ENCODE measurements around the gene SLC9A3.

DNA sequence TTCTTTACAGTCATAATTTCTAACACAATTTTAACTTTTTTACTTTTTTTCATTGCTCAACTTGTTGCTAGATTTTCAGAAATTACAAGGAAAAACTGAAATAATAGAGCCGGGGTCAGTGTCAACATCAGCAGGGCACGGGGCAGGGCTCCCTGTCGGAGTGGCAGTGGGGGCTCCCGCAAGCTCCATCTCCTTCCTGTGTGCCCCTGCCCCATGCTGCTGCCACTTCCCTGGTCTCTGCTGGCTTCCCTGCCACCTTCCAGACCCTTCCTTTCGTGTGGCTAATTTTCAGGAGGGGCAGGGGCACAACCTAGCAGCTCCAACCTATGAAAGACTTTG, 82.3 kb downstream of the SLC9A3 start:
- TF ChIP-seq, protein P1, sequence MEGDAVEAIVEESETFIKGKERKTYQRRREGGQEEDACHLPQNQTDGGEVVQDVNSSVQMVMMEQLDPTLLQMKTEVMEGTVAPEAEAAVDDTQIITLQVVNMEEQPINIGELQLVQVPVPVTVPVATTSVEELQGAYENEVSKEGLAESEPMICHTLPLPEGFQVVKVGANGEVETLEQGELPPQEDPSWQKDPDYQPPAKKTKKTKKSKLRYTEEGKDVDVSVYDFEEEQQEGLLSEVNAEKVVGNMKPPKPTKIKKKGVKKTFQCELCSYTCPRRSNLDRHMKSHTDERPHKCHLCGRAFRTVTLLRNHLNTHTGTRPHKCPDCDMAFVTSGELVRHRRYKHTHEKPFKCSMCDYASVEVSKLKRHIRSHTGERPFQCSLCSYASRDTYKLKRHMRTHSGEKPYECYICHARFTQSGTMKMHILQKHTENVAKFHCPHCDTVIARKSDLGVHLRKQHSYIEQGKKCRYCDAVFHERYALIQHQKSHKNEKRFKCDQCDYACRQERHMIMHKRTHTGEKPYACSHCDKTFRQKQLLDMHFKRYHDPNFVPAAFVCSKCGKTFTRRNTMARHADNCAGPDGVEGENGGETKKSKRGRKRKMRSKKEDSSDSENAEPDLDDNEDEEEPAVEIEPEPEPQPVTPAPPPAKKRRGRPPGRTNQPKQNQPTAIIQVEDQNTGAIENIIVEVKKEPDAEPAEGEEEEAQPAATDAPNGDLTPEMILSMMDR (IDR thresholded peaks at IDR 0.05 in 2 of 3, conservative IDR thresholded peaks at IDR 0.05 in 1 of 3; ENCODE audit: borderline replicate concordance in 1 of 3, insufficient read depth in 1 of 3, low read depth in 2 of 3, low read length in 2 of 3): no peak
- TF ChIP-seq MAX (IDR thresholded peaks at IDR 0.05) (no peak), POLR2A (IDR thresholded peaks at IDR 0.05; ENCODE audit: borderline replicate concordance, extremely low read depth, insufficient read depth, insufficient read length) (no peak), EZH2 (IDR thresholded peaks at IDR 0.05) (no peak), EGR1 (IDR thresholded peaks at IDR 0.05; ENCODE audit: low read depth) (no peak), YY1 (IDR thresholded peaks at IDR 0.05; ENCODE audit: extremely low read depth, insufficient replicate concordance, low read depth, low read length) (no peak), ZNF274 (IDR thresholded peaks at IDR 0.05; ENCODE audit: low read depth, low read length) (no peak), ZFX (IDR thresholded peaks at IDR 0.05) (no peak), JUND (IDR thresholded peaks at IDR 0.05) (no peak), POLR2AphosphoS5 (IDR thresholded peaks at IDR 0.05; ENCODE audit: low read depth, low read length) (no peak)
- TF ChIP-seq, protein P2, sequence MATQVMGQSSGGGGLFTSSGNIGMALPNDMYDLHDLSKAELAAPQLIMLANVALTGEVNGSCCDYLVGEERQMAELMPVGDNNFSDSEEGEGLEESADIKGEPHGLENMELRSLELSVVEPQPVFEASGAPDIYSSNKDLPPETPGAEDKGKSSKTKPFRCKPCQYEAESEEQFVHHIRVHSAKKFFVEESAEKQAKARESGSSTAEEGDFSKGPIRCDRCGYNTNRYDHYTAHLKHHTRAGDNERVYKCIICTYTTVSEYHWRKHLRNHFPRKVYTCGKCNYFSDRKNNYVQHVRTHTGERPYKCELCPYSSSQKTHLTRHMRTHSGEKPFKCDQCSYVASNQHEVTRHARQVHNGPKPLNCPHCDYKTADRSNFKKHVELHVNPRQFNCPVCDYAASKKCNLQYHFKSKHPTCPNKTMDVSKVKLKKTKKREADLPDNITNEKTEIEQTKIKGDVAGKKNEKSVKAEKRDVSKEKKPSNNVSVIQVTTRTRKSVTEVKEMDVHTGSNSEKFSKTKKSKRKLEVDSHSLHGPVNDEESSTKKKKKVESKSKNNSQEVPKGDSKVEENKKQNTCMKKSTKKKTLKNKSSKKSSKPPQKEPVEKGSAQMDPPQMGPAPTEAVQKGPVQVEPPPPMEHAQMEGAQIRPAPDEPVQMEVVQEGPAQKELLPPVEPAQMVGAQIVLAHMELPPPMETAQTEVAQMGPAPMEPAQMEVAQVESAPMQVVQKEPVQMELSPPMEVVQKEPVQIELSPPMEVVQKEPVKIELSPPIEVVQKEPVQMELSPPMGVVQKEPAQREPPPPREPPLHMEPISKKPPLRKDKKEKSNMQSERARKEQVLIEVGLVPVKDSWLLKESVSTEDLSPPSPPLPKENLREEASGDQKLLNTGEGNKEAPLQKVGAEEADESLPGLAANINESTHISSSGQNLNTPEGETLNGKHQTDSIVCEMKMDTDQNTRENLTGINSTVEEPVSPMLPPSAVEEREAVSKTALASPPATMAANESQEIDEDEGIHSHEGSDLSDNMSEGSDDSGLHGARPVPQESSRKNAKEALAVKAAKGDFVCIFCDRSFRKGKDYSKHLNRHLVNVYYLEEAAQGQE (IDR thresholded peaks at IDR 0.05; ENCODE audit: low read depth): no peak
